ENCODE data around the gene PSAT1.

- TF ChIP-seq CTCF (IDR thresholded peaks at IDR 0.05): no peak
- no peak for TF ChIP-seq POLR2AphosphoS5 (IDR thresholded peaks at IDR 0.05; ENCODE audit: insufficient read depth in 1 of 2, low read depth in 1 of 2)
- no peak for TF ChIP-seq POLR2A (IDR thresholded peaks at IDR 0.05)
These were observed 9.5 kb downstream of the PSAT1 start for GRCh38 chr9:78306222-78307076.

All from vagina (tissue), 2 donors.